HG03378 (cell line): ENCODE results near the gene TUBB3.
"Not testable (repeated sequence)": the region's sequence is repeated elsewhere in the genome, so short reads cannot be mapped to it uniquely, and the experiment has no call there.

Experiments
- ATAC-seq: cut with Tn5 transposase; IDR thresholded peaks from one replicate; pipeline ENCODE4 v1.9.1; 2021; ENCODE audit warnings: mild to moderate bottlenecking, moderate library complexity; ENCODE audit not compliant: unreplicated experiment

The TUBB3 gene

DNA sequence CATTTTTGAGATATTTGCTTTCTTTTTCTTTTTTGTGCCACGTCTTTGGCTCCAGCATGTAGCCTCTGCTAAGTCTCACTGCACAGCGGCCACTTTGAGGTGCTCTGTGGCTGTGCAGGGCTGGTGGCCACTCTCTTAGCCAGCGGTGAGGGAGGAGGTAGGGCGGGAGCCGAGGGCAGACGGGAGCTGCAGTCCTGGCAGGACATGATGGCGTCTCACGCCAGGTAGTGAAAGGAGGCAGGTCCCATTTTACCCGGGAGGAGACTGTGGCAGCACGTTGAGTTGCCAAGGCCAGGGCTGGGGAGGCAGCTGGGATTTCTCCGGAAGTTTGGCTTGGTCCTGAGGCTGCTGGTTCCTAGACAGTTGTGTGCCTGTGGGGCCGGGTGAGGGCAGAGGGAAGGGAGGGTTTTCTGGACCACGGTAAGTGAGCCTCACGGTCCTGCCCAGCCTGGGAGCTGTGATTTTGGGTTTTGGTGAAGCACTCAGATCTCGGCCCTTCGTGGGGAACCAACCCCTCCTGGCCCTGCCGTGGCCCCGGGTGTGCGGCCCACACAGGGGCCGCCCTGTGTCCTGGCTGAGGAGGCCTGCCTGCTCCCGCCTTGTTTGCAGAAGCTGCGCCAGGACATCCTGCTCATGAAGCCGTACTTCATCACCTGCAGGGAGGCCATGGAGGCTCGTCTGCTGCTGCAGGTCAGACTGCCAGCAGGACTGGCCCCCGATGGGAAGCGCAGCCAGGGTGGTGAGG lies 39.8 kb downstream of the TUBB3 start:
- ATAC-seq: no peak

GRCh38 chr16:89964201-89964600 lies 41.1 kb downstream of the TUBB3 start:
- ATAC-seq: no peak

- ATAC-seq: no peak
Measured at GRCh38 chr16:89965447-89966225, 42.5 kb downstream of the TUBB3 start.

GRCh38 chr16:89966756-89967155 lies 43.6 kb downstream of the TUBB3 start:
- ATAC-seq: no peak

DNA sequence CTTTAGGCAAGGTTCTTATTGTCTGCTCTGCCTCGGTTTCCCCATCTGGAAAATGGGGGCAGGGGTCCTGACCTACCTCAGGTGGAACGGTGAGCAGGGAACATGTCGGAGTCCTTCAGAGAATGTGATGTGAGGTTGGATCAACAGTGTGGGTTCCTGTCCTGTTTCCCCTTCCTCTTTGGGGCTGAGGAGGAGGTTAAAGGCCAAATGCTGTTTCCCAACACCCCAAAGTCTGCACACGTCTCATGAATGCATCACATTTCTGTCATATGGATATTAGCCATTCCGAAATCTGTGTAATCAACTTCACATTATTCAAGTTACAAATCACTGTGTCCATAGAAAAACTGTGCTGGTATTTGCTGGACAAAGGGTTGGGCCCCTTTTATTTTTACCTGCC lies 44.3 kb downstream of the TUBB3 start:
- ATAC-seq: not testable (repeated sequence)

- not testable (repeated sequence) for ATAC-seq
Measured at GRCh38 chr16:89968074-89968473, 44.9 kb downstream of the TUBB3 start.

- no peak for ATAC-seq
Measured at GRCh38 chr16:89969741-89970410, 46.7 kb downstream of the TUBB3 start.

GRCh38 chr16:89971495-89972243 lies 48.5 kb downstream of the TUBB3 start:
- no peak for ATAC-seq

- peak; percentile 68 for ATAC-seq
Measured at GRCh38 chr16:89972244-89973234, 49.4 kb downstream of the TUBB3 start.

DNA sequence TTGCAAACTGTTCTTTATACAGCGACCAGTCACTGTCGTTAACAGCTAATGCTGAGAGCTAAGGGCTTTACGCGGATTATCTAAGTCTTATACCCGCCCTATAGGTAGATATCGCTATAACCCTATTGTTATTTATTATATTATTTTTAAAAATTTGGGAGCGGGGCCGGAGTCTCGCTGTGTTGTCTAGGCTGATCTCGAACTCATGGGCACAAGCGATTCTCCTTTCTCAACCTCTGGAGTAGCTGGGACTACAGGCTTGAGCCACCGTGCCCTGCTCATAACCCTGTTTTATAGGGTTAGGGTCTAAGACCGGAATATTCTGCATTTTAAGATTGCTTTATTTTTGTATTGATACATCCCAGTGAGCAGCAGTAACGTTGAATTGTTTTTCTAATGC lies 50.1 kb downstream of the TUBB3 start:
- ATAC-seq: no peak

GRCh38 chr16:89973654-89974335 lies 50.7 kb downstream of the TUBB3 start:
- ATAC-seq: no peak

DNA sequence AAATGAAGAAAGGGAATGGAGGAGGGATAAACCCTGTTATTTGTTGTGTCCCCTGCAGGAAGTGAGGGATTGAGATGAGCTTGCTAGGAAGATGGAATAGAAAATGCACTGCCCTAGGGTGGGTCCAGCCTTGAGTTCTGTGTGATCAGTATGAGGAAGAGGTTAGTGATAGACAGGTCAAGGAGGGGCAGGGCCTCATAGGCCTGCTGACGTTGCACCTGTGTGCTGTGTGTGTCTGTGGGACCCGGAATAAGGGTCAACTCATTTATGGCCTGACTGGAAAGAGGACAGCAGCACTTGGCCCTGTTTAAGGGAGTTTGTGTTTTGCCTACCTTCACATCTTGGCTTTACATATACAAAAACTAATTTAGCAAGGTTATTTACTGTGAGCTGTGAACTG lies 51.7 kb downstream of the TUBB3 start:
- ATAC-seq: no peak

GRCh38 chr16:89981414-89981813 lies 58.3 kb downstream of the TUBB3 start:
- no peak for ATAC-seq

- ATAC-seq: no peak
Measured at GRCh38 chr16:89982318-89982717, 59.2 kb downstream of the TUBB3 start.

GRCh38 chr16:89983536-89983935 lies 60.4 kb downstream of the TUBB3 start:
- ATAC-seq: no peak

DNA sequence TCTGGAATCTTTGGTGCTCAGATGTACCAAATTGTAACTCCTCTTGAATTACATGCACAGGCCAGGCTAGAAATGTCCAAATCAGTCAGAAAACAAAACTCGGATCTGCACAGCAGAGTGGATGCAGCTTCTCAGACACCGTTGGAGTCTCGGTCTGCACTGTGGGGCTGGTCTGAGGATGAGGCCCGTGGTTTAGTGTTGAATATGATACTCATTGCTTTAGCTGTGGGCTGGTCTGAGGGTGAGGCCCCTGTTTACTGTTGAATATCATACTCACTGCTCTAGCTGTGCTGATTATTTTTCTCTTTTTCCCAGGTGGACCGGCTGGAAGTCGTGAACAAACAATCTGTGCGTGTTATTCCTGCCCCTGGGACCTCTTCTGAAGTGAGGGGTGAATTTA lies 61.1 kb downstream of the TUBB3 start:
- ATAC-seq: no peak

GRCh38 chr16:89985219-89985618 lies 62.1 kb downstream of the TUBB3 start:
- ATAC-seq: no peak
